ENCODE data around the gene NRXN3. TPM values are rescaled to one million over a fixed set of nuclear protein-coding genes. Genes with fewer than 3 reads are reported as not detected.

The NRXN3 gene
- total and polyA plus RNA-seq, 2 experiments from 2014 or later: 1.0 to 1.8 TPM

GRCh38 chr14:78875049-78875448 is 704.9 kb downstream of the NRXN3 start:
- Mint-ChIP-seq H3K4me1 (peaks cover 15% of the 10 kb centered on the region), H3K9me3 (no peaks in the 10 kb centered on the region), H3K36me3 (ENCODE audit: low read depth) (no peaks in the 10 kb centered on the region), H3K4me3 (no peak overlapping the region), H3K27me3 (ENCODE audit: insufficient read depth, low read depth, poor library complexity) (peaks cover under 1% of the 10 kb centered on the region), H3K27ac (no peak overlapping the region)
- Histone ChIP-seq H3K4me3 (no peak overlapping the region), H3K4me1 (ENCODE audit: insufficient read depth) (peaks cover 14% of the 10 kb centered on the region), H3K36me3 (ENCODE audit: insufficient read depth) (no peaks in the 10 kb centered on the region), H3K79me2 (replicated peaks; ENCODE audit: insufficient read depth) (no peaks in the 10 kb centered on the region), H4K20me1 (replicated peaks; ENCODE audit: insufficient read depth) (no peaks in the 10 kb centered on the region), H3K9me2 (ENCODE audit: insufficient read depth) (0 out of 2 replicates have a peak, but pooled peaks cover under 1% of the 10 kb centered on the region), H3K27ac (ENCODE audit: low read depth) (no peak overlapping the region), H3K27me3 (ENCODE audit: insufficient read depth) (no peaks in the 10 kb centered on the region), H3K4me2 (no peak overlapping the region), H3F3A (replicated peaks; ENCODE audit: low read depth) (no peaks in the 10 kb centered on the region), H2AFZ (no peak overlapping the region)
- ATAC-seq: no peak
- no peak for DNase-seq (ENCODE audit: low spot score)
- TF ChIP-seq CREB1 (CRISPR knock-in tag; IDR thresholded peaks at IDR 0.05; ENCODE audit: low read depth) (no peak), EZH2 (IDR thresholded peaks at IDR 0.05; ENCODE audit: low read depth, unreplicated experiment) (no peak), ZNF331 (CRISPR knock-in tag; IDR thresholded peaks at IDR 0.05; ENCODE audit: low read depth) (no peak), EZH2phosphoT487 (IDR thresholded peaks at IDR 0.05; ENCODE audit: unreplicated experiment) (no peak), POLR2AphosphoS5 (IDR thresholded peaks at IDR 0.05; ENCODE audit: low read depth) (no peak), ZNF462 (CRISPR knock-in tag; IDR thresholded peaks at IDR 0.05) (no peak), STAT1 (IDR thresholded peaks at IDR 0.05; ENCODE audit: unreplicated experiment) (no peak), ZNF114 (CRISPR knock-in tag; IDR thresholded peaks at IDR 0.05) (no peak), ETS1 (IDR thresholded peaks at IDR 0.05) (no peak), JUNB (IDR thresholded peaks at IDR 0.05; ENCODE audit: unreplicated experiment) (no peak), REST (IDR thresholded peaks at IDR 0.05; ENCODE audit: unreplicated experiment) (no peak), NANOG (IDR thresholded peaks at IDR 0.05; ENCODE audit: borderline replicate concordance) (no peak), CTCF (conservative IDR thresholded peaks at IDR 0.05; ENCODE audit: low read depth in 2 of 2) (no peak)

Measured in GM23338 (cell line).